Ureter (tissue), 1 donor: ENCODE data around the gene CMIP. TPM values are rescaled to one million over a fixed set of nuclear protein-coding genes. Genes with fewer than 3 reads are reported as not detected.

Experiments used
- DNase-seq: peaks from one replicate; pipeline ENCODE4 v3.0.0-alpha.2; 2020; ENCODE audit warnings: low spot score
- total RNA-seq: library from RNA; stranded (reverse); gene quantifications from one replicate; pipeline ENCODE4 v1.2.4, GENCODE V29; 2023
- donor health status: DM: yes; HTN: yes; CAD: no.

The CMIP gene
- total RNA-seq, 1 donor from 2014 or later = 98.0 TPM

DNA sequence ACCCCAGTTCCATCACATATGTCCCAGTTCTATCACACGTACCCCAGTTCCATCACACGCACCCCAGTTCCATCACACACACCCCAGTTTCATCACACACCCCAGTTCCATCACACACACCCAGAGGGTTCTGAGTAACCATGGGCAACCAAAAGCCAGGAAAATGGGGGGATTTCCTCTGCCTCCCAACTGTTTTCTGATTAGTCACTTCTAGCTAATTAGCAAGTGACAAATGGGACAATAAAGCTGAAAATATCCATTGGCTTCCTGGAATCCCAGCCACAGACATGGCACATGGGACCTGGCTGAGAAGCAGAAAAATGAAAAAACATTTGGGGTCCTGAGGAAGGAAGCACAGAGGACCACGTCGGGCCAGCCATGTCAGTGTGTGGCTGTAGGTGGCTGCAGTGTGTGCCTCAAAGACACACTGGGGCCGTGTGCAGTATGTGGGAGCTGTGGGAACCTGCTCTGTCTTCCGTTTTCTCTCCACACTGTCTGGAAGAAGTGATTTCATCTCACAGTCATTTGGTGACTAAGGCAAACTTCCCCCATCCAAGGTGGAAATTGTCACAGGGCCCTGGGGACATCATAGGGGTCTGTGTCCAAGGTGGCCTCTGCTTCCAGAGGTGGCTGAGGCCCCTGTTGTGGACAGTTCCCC is 106.7 kb downstream of the CMIP start:
- DNase-seq = no peak

- DNase-seq = no peak
These were observed 107.3 kb downstream of the CMIP start for GRCh38 chr16:81551821-81552304.

DNA sequence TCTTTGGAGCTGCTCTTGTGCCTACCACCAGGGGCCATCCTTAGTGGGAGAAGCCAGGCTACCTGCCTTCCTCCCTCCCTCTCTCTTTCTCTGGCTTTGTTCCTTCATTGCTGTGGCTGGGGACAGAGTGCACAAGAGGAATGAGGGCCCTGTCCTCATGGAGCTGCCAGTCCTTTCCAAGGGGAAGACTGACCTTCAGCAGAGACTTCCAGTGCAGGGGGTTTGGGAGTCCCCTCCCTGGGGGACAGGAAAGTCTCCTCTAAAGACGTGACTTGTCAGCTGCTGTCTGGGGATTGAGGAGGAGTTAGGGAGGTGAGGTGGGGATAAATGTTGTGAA is 108.1 kb downstream of the CMIP start:
- DNase-seq = no peak

- no peak for DNase-seq
These were observed 108.6 kb downstream of the CMIP start for GRCh38 chr16:81553080-81553813.

GRCh38 chr16:81553814-81554675 is 109.4 kb downstream of the CMIP start:
- no peak for DNase-seq

DNA sequence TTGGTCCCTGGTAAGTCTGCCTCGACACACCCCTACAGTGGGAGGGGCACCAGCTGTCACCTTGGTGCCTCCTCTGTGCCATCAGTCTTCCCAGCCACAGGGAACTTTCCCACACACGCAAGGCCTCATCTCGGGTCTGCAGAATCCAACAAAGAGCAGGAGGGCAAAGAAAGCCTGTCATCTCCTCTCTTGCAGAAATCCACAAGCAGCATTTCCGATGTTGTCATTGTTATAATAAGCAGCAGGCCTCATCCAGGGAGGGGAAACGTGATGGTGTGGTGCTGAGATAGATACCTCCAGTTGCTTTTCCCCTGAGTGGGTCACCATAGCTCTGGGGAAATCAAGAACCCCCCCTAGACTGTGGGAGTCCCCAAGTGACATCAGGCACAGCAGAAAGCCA is 110.4 kb downstream of the CMIP start:
- no peak for DNase-seq

DNA sequence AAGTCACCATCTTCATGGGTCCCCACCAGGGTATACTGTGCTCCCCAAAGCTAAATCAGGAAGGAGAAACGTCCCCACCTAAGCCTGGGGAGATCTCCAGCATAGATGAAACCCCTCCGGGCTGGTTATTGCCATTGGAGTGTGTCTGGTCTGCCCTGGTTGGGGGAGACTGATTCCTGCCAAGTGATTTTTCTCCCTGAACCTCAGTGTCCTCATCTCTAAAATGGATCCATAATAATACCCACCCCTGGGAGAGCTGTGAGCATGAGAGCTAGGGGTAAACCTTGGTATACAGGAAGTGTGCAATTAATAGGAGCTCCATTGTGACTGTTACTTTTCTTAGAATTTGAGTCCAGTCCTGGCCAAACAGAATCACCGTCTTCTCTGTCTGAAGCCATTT is 111.1 kb downstream of the CMIP start:
- no peak for DNase-seq

- DNase-seq = no peak
These were observed 112.2 kb downstream of the CMIP start for GRCh38 chr16:81556715-81557284.

GRCh38 chr16:81558077-81558443 is 113.5 kb downstream of the CMIP start:
- no peak for DNase-seq

- DNase-seq = peak; percentile 69
These were observed 114.0 kb downstream of the CMIP start for GRCh38 chr16:81558444-81559175.

GRCh38 chr16:81560979-81561657 is 116.5 kb downstream of the CMIP start:
- no peak for DNase-seq

DNA sequence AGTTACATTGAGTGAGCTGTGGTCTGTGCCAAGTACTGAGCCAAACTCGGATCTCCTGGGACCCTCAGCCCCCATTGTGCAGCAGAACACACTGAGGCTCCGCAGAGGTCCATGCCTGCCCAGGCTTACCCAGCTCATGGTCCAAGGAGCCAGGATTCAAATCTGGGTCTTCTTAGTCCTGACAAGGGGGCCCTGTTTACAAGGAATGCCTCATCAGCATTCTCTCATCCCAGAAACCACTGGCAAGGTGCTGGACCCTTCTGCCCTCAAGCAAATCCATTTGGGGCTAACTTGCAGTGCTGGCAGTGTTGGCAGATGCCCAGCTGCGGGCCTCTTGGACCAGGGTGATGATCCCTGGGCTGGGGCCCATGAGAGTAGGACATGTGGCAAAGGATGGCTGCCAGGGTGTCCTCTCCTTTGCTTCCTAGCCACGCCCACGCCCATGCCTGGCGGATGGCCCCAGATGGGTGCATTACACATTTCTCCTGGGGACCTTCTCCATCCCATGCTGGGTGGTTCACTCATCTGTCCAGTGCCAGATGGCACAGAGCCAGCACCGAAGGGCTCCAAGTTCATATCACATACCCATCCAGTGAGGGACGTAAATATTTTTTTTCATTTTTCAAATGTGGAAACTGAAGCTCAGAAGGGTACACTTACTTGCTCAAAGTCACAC is 117.7 kb downstream of the CMIP start:
- no peak for DNase-seq

- no peak for DNase-seq
These were observed 118.3 kb downstream of the CMIP start for GRCh38 chr16:81562926-81563325.

DNA sequence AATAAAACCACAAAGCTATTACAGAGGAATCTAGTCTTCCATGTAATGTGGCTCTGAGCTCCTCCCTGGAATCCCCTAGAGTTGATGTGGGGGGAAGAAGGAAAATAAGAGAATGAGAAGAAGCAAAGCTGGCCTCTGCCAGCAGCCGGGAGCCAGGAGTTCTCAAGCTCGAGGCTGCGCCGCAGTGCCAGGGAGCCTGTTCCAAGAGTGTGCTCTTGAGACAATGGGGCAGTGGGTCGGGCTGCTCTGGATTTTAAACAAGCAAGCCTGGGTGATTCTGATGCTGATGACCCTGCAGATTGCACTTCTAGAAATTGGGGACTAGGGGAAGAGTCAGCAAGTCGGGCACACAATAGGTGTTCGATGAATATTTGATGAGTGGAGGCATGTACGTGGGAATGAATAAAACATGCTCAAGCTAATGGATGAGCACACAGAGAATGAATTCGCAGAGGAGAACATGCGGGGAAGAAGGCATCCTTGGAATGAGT is 119.9 kb downstream of the CMIP start:
- no peak for DNase-seq

- no peak for DNase-seq
These were observed 120.9 kb downstream of the CMIP start for GRCh38 chr16:81565321-81566028.

- DNase-seq = no peak
These were observed 121.7 kb downstream of the CMIP start for GRCh38 chr16:81566086-81567007.

DNA sequence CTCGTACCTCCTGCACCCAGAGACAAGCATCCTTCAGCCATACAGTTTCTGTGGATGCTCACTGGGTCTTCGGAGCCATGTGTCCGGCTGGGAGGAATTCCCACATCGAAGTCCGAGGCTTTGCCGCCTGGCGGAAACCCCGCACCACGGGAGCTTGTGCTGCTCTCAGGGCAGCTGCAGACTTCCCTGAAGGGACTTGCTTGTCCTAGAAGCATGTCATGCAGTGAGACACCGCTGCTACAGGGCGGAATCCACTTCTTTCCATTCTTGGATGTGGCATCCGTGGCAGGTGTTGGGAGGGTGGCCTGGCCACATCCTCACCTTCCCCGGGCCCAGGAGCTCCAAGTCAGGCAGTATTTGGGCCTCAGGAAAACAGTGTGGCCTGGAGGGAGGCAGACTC is 122.5 kb downstream of the CMIP start:
- DNase-seq = no peak

GRCh38 chr16:81567987-81568748 is 123.6 kb downstream of the CMIP start:
- no peak for DNase-seq
